ENCODE data around the gene GRIN2A.

The GRIN2A gene

GRCh38 chr16:9820476-9821246 lies 361.6 kb downstream of the GRIN2A start:
- DNase-seq (ENCODE audit: low read depth in 2 of 2), result no peak

- no peak for DNase-seq (ENCODE audit: low read depth in 2 of 2)
Measured at GRCh38 chr16:9818702-9819101, 363.5 kb downstream of the GRIN2A start.

- no peak for DNase-seq (ENCODE audit: low read depth in 2 of 2)
Measured at GRCh38 chr16:9817586-9817985, 364.6 kb downstream of the GRIN2A start.

DNA sequence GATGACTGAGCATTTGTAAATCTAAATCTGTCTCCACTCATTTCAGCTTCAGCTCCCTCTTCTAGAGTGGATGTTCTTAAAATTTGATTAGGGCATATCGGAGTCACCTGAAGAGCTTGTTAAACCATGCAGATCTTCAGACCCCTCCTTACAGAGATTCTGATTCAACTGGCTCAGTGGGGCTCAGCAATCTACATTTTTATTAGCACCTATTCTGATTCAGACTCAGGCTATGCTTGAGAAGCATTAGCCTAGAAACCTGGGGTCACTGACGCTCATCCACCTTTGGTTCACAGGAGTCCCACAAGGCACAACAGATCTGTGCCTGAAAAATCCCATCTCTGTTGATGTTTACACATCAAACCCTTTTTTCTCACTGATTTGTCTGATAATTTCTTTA lies 365.6 kb downstream of the GRIN2A start:
- no peak for DNase-seq (ENCODE audit: low read depth in 2 of 2)

GRCh38 chr16:9813665-9814064 lies 368.6 kb downstream of the GRIN2A start:
- DNase-seq (ENCODE audit: low read depth in 2 of 2), result no peak

DNA sequence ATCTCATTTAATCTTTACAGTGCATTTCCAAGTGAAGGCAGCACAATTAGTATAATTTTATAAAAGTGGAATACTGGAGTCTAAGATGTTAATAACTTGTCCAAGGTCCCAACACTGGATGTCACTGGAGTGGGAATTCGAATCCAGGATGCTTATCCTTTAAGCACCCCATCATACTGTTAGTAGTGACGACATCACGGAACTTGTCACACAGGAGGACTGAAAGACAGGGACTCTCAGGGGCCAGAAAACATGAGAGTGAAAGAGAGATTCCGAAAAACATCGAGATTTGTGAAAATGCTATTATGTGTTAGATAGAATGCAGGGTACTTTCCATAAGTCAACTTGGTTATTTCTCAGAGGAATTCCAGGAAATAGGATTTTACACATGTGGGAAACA lies 374.0 kb downstream of the GRIN2A start:
- no peak for DNase-seq (ENCODE audit: low read depth in 2 of 2)

- no peak for DNase-seq (ENCODE audit: low read depth in 2 of 2)
Measured at GRCh38 chr16:9807302-9807701, 374.9 kb downstream of the GRIN2A start.

DNA sequence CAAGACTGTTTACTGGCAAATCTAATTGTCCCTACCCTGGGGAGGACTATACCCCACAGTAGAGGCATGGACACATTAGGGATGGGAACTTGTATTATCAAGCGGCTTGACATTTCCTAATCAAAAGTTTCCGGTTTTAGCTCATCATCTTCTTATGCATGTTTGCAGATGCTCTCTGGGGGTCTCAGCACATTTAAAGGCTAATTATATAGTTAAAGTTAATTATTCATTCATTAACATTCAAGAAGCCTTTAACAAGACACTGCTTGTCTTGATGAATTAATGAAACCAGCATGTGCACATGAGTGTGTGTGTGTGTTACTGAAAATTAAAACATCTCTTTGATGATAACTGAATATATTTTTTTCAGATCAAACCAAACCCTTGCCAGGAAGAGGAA lies 377.1 kb downstream of the GRIN2A start:
- DNase-seq (ENCODE audit: low read depth in 2 of 2), result no peak

DNA sequence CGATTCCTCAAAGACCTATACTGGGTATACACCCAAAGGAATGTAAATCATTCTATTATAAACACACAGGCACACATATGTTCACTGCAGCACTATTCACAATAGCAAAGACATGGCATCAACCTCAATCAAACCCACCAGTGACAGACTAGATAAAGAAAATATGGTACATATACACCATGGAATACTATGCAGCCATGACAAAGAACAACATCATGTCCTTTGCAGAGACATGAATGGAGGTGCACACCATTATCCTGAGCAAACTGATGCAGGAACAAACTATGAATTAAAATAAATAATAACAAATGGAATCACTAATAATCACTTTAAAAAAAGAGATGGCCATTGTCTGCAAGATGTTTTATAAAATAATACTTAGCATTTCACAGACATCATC lies 380.1 kb downstream of the GRIN2A start:
- DNase-seq (ENCODE audit: low read depth in 2 of 2), result no peak

GRCh38 chr16:9801651-9802050 lies 380.6 kb downstream of the GRIN2A start:
- no peak for DNase-seq (ENCODE audit: low read depth in 2 of 2)

DNA sequence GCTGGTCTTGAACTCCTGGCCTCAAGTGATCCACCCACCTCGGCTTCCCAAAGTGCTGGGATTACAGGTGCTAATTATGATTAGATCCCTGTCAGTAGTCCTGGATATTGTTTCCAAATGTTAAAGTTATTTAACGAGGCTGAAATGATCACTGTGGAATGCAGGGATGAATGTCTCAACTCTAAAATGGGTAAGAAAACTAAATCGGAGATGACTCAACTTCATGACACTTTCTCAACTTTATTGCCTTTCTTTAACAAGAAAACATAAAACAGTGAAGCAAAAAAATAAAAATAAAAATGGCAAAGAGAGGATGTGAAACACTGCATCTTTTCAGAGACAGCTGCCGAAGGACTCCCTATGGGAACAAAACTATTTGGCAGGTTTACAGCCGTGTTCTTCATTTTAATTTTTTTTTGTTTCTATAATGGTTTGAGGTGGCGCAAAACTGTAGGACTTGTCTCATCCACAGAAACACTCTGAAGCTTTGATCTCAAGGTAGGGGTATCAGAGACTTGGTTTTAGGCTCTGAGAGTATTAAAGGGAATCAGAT lies 382.0 kb downstream of the GRIN2A start:
- DNase-seq (ENCODE audit: low read depth in 2 of 2), result no peak

DNA sequence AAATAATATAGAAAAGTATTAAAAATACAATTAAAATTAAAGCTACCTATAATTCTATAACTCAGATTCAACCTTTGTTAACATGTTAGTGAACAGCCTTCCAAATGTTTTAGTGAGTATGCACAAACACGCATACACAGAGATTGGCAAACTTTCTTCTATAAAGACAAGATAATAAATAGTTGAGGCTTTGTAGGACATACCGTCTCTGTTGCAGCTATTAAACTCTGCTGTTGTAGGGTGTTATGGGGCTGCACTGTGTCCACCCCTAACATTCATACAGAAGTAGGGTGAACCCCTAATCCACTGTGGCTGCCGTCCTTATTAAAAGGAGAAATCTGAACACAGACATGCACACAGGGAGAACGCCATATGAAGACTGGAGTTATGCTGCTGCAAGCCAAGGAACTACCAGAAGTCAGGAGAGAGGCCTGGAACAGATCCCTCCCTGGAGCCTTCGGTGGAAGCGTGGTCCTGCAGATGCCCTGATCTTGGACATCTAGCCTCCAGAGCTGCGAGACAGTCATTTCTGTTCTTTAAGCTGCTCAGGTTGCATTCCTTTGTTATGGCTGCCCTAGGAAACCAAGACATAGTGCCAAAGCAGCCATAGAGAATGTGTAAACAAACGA lies 383.2 kb downstream of the GRIN2A start:
- DNase-seq (ENCODE audit: low read depth in 2 of 2), result no peak

DNA sequence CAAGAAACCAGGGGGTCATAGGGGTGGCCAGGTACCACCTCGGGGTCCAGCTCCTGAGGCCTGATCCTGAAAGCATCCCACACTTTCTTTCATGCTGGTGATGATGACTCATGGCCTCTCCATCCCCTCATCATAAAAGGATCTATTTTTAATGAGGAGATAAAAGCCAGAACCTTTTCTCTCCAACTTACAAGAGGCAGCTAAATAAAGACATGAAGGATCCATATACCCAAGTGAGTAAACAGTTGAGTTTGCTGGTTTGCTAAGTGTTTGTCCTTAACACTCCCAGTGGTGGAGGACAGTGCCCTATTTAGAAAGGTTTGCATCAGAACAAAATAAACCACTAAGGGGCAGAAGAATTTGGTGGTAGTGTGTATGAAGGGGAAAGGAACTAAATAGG lies 383.8 kb downstream of the GRIN2A start:
- no peak for DNase-seq (ENCODE audit: low read depth in 2 of 2)

GRCh38 chr16:9797306-9797705 lies 384.9 kb downstream of the GRIN2A start:
- DNase-seq (ENCODE audit: low read depth in 2 of 2), result no peak

DNA sequence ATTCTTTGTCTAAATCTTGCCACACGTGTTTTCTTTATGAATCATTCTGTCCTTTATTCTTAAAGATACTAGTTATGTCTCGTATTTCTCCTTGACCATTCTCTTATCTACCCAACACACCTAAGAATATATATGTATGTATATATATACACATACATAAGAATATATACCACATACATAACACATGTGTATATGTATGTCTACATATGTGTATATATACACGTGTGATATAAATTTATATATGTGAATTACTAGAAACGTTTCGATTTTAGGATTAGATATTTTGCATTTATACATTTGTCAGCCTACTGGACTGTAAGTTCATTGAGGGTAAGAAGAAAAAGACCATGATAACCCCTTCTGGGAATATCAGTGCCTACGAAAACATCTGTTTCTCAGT lies 388.6 kb downstream of the GRIN2A start:
- no peak for DNase-seq (ENCODE audit: low read depth in 2 of 2)

GRCh38 chr16:9791556-9791955 lies 390.7 kb downstream of the GRIN2A start:
- DNase-seq (ENCODE audit: low read depth in 2 of 2), result no peak

DNA sequence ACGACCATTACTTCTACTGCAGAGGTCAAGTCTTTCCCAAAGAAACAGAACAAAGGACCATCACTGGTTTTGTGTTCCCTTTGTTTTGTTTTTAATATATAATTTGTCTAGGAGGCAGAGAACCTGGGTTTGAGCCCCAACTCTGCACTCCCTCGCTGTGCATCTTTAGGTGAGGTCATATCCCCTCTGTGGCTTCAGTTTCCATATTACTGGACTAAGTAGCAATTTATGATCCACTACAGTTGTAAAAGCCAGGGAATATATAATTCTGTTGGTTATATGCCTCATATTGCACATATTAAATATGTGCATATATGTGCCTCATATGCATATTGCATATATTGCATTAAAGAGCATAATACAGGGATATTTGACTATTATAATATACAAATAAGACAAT lies 392.0 kb downstream of the GRIN2A start:
- no peak for DNase-seq (ENCODE audit: low read depth in 2 of 2)

- no peak for DNase-seq (ENCODE audit: low read depth in 2 of 2)
Measured at GRCh38 chr16:9787717-9788116, 394.5 kb downstream of the GRIN2A start.

- DNase-seq (ENCODE audit: low read depth in 2 of 2), result no peak
Measured at GRCh38 chr16:9780831-9781230, 401.4 kb downstream of the GRIN2A start.

DNA sequence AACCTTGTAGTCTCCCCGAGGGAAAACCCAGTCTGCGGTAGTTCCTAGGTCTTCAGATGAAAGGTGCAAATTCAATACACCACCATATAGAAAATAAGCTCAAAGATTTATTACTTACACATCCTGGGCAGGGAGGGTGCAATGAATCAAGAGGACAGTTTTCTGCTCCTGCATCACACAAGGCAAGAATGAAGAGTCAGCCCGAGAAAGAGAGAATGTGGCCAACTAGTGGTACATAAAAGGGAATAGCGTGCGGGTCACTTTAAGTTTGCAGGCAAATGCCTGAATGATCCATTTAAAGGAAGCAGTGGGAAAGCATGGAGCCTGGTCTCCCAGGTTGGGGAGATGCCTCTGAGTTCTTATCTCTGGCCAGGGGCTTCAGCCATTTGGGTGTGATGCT lies 403.4 kb downstream of the GRIN2A start:
- DNase-seq (ENCODE audit: low read depth in 2 of 2), result no peak

DNA sequence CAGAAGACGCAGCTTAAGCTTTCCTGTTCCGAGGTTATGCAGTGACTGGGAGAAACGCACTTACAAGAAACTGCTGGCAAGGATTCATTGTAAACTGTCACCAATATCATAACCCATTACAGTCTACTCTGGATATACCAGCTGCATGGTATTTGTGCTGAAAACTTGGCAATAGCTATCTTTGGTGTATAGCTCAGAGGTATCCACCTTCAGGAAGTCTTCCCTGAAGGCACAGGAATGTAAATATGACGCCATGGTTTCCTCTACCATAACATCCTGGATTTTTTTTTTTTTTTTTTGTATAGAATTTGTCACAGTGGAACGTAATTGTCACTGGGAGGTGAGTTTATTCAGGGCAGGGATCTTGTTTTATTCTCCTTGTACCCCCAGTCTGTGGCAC lies 406.2 kb downstream of the GRIN2A start:
- no peak for DNase-seq (ENCODE audit: low read depth in 2 of 2)

- no peak for DNase-seq (ENCODE audit: low read depth in 2 of 2)
Measured at GRCh38 chr16:9773289-9773688, 408.9 kb downstream of the GRIN2A start.

DNA sequence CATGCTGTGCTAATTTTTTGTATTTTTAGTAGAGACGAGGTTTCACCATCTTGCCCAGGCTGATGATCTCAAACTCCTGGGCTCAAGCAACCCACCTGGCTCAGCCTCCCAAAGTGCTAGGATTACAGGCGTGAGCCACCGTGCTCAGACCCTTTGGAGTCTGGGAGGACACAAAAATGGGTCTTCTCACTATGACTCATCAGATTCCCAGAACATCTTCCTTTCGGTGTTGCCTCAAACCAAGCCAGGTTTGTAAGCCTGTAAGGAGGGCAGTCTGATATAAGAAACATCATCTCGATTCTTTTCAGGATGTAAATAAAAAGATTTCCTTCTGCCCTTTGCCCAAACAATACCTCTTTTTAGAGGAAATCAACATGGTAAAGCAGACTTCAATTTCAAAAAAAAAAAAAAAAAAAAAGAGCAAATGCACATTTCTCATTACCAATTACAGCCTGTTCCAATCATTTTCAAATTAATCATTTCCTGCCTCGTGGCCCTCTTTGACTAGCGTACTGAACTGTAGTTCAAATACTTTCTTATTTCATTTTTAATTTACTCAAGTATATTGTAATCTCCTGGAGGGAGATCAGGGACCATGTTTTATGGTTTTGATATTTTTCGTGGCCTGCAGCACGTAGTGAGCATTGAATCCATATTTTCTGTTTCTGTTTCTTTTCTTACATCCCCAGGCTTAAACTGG lies 409.6 kb downstream of the GRIN2A start:
- no peak for DNase-seq (ENCODE audit: low read depth in 2 of 2)

Measured in stimulated activated CD8-positive, alpha-beta memory T cell treated with anti-CD3 and anti-CD28 coated beads, Interleukin-15, amount 100 ng/mL, for 4 hours (primary cell).